HCT116 (cell line): ENCODE data around the gene CLDN3. TPM values are rescaled to one million over a fixed set of nuclear protein-coding genes. Genes with fewer than 3 reads are reported as not detected.
A peak's percentile ranks its signal among the peaks of the same experiment; 100 is the strongest.
"Not testable (repeated sequence)": the region's sequence is repeated elsewhere in the genome, so short reads cannot be mapped to it uniquely, and the experiment has no call there.

Experiments used
- ATAC-seq: fragments of 200-7000 bp; cut with Tn5 transposase; 2 replicates; pipeline ENCODE4 v1.9.1; 2020; ENCODE audit warnings: mild to moderate bottlenecking, moderate library complexity
- BruUV-seq: library from RNA; stranded (reverse); fragments of 400-500 nt; replicated peaks from 2 replicates; lab custom pipeline; 2021; lab: Mats Ljungman, UMichigan
- CTCF ChIA-PET: fragments of 300-600 bp; sonication (Branson Sonifier 250); formaldehyde crosslinking; loops from one replicate; lab custom pipeline; 2021; ENCODE audit warnings: antibody characterized with exemption; lab: Charles Lee
- POLR2A ChIA-PET: fragments of 300-600, 350-600 bp; sonication (Branson Sonifier 250); formaldehyde crosslinking; loops from one replicate; lab custom pipeline; 2021; ENCODE audit warnings: antibody characterized with exemption; lab: Charles Lee
- RAD21 ChIA-PET, 2 experiments: fragments of 300-600 bp; sonication (Branson Sonifier 250); formaldehyde crosslinking; loops; one replicate each; lab custom pipeline; 2023; ENCODE audit warnings: low total read pairs in 2 of 2; ENCODE audit not compliant: uncharacterized antibody in 2 of 2, unreplicated experiment in 2 of 2, low non-redundant PET in 1 of 2; lab: Charles Lee
- DNase-seq: peaks from one replicate; pipeline ENCODE4 v3.0.0-alpha.2; 2010; ENCODE audit warnings: low read depth, low spot score
- H2AFZ ChIP-seq: fragments of 200-600 bp; shearing (Covaris generic), sonication (generic); 2 replicates; pipeline ENCODE4 v1.6.1; 2017; ENCODE audit warnings: low read depth, mixed run types, mixed read lengths, antibody characterized with exemption, low read length; ENCODE audit not compliant: poor library complexity, severe bottlenecking
- H3K27ac ChIP-seq: 2 replicates; pipeline ENCODE4 v1.5.1; 2012; ENCODE audit warnings: low read depth, low read length
- H3K27me3 ChIP-seq: fragments of 200-600 bp; sonication (generic); 2 replicates; pipeline ENCODE4 v1.6.1; 2016; ENCODE audit warnings: mixed run types, low read length, mixed read lengths; ENCODE audit not compliant: insufficient read depth
- H3K36me3 ChIP-seq, 2 experiments: fragments of 200-500 bp in 1 of 2; fragments of 200-600 bp in 1 of 2; sonication (Bioruptor generic) in 1 of 2; sonication (generic) in 1 of 2; 2 replicates each; pipeline versions ENCODE4 v1.5.1 to v1.6.1; 2014 to 2016; ENCODE audit warnings: low read length in 2 of 2, inconsistent platforms in 1 of 2, mixed read lengths in 1 of 2, mixed run types in 1 of 2; ENCODE audit not compliant: insufficient read depth in 2 of 2, control insufficient read depth in 1 of 2
- H3K4me1 ChIP-seq, 2 experiments: fragments of 200-600 bp in 1 of 2; sonication (generic) in 1 of 2; 2 replicates each; pipeline versions ENCODE4 v1.5.1 to v1.6.1; 2012 to 2017; ENCODE audit warnings: low read length in 2 of 2, inconsistent platforms in 1 of 2, mild to moderate bottlenecking in 1 of 2, mixed read lengths in 1 of 2, mixed run types in 1 of 2, moderate library complexity in 1 of 2; ENCODE audit not compliant: insufficient read depth in 2 of 2, control insufficient read depth in 1 of 2
- H3K4me2 ChIP-seq: fragments of 200-600 bp; sonication (generic); 2 replicates; pipeline ENCODE4 v1.6.1; 2017; ENCODE audit warnings: mixed run types, low read length, mixed read lengths
- H3K4me3 ChIP-seq, 2 experiments: fragments of 200-600 bp in 1 of 2; sonication (generic) in 1 of 2; replicated peaks in 1 of 2; 2 replicates each; pipeline ENCODE4 v1.5.1; 2011 to 2016; ENCODE audit warnings: low read length in 2 of 2, control low read depth in 1 of 2, low read depth in 1 of 2, mild to moderate bottlenecking in 1 of 2, mixed read lengths in 1 of 2, mixed run types in 1 of 2
- H3K79me2 ChIP-seq: fragments of 200-600 bp; sonication (generic); 2 replicates; pipeline ENCODE4 v1.6.1; 2017; ENCODE audit warnings: mild to moderate bottlenecking, mixed run types, low read length, moderate library complexity, mixed read lengths; ENCODE audit not compliant: insufficient read depth
- H3K9ac ChIP-seq: fragments of 200-600 bp; sonication (generic); 2 replicates; pipeline ENCODE4 v1.6.1; 2016; ENCODE audit warnings: low read length, mixed read lengths
- H3K9me2 ChIP-seq: fragments of 200-600 bp; sonication (generic), shearing (Covaris generic); 2 replicates; pipeline ENCODE4 v1.6.1; 2017; ENCODE audit warnings: mixed run types, mild to moderate bottlenecking, moderate library complexity; ENCODE audit not compliant: insufficient read depth
- H3K9me3 ChIP-seq, 2 experiments: fragments of 200-500 bp in 1 of 2; fragments of 200-600 bp in 1 of 2; sonication (Bioruptor generic) in 1 of 2; sonication (generic) in 1 of 2; 2 replicates each; pipeline ENCODE4 v1.6.1; 2014 to 2017; ENCODE audit warnings: low read length in 2 of 2, mixed read lengths in 2 of 2, inconsistent platforms in 1 of 2, low read depth in 1 of 2, mild to moderate bottlenecking in 1 of 2, mixed run types in 1 of 2, moderate library complexity in 1 of 2; ENCODE audit not compliant: control insufficient read depth in 1 of 2, insufficient read depth in 1 of 2
- H4K20me1 ChIP-seq: fragments of 200-600 bp; sonication (generic), shearing (Covaris generic); 2 replicates; pipeline ENCODE4 v1.6.1; 2017; ENCODE audit warnings: mixed run types, mild to moderate bottlenecking, moderate library complexity; ENCODE audit not compliant: insufficient read depth
- CBX3 ChIP-seq: IDR thresholded peaks from 2 replicates; pipeline ENCODE4 v1.6.1; 2012; ENCODE audit warnings: low read depth
- CEBPB ChIP-seq: IDR thresholded peaks from 2 replicates; pipeline ENCODE4 v1.6.1; 2012; ENCODE audit warnings: low read depth
- CTCF ChIP-seq, 3 experiments: fragments of 200-600 bp in 1 of 3; sonication (generic) in 1 of 3; IDR thresholded peaks in 2 of 3; conservative IDR thresholded peaks in 1 of 3; 2 replicates each; pipeline ENCODE4 v1.5.1; 2012 to 2017; ENCODE audit warnings: low read depth in 2 of 3, low read length in 2 of 3, antibody characterized with exemption in 1 of 3, borderline replicate concordance in 1 of 3, control low read depth in 1 of 3, mild to moderate bottlenecking in 1 of 3, mixed read lengths in 1 of 3, mixed run types in 1 of 3, moderate library complexity in 1 of 3; ENCODE audit not compliant: insufficient read depth in 1 of 3
- EGR1 ChIP-seq: IDR thresholded peaks from 2 replicates; pipeline ENCODE4 v1.6.1; 2012; ENCODE audit warnings: low read depth
- ELF1 ChIP-seq: IDR thresholded peaks from 2 replicates; pipeline ENCODE4 v1.6.1; 2012; ENCODE audit warnings: low read depth, borderline replicate concordance
- EZH2 ChIP-seq: fragments of 200-600 bp; sonication (generic); IDR thresholded peaks from 2 replicates; pipeline ENCODE4 v1.6.1; 2017; ENCODE audit warnings: antibody characterized with exemption, mixed run types
- EZH2phosphoT487 ChIP-seq: fragments of 200-600 bp; IDR thresholded peaks from 2 replicates; pipeline ENCODE4 v1.6.1; 2018; ENCODE audit warnings: antibody characterized with exemption, borderline replicate concordance
- FOSL1 ChIP-seq: IDR thresholded peaks from 2 replicates; pipeline ENCODE4 v1.6.1; 2012; ENCODE audit warnings: low read depth
- JUND ChIP-seq: IDR thresholded peaks from 2 replicates; pipeline ENCODE4 v1.6.1; 2012
- MAX ChIP-seq: IDR thresholded peaks from 2 replicates; pipeline ENCODE4 v1.6.1; 2012
- POLR2A ChIP-seq: IDR thresholded peaks from 2 replicates; pipeline ENCODE4 v1.7.0; 2011; ENCODE audit warnings: borderline replicate concordance; ENCODE audit not compliant: insufficient read depth, insufficient read length; ENCODE audit errors: extremely low read depth
- POLR2AphosphoS5 ChIP-seq: IDR thresholded peaks from 2 replicates; pipeline ENCODE4 v1.6.1; 2011; ENCODE audit warnings: mild to moderate bottlenecking, low read depth, low read length, moderate library complexity
- SP1 ChIP-seq: IDR thresholded peaks from 2 replicates; pipeline ENCODE4 v1.6.1; 2012; ENCODE audit warnings: low read depth
- SRF ChIP-seq: IDR thresholded peaks from 2 replicates; pipeline ENCODE4 v1.6.1; 2012; ENCODE audit warnings: low read depth
- TCF7L2 ChIP-seq: IDR thresholded peaks from 2 replicates; pipeline ENCODE4 v1.7.0; 2011; ENCODE audit warnings: borderline replicate concordance, inconsistent platforms; ENCODE audit not compliant: insufficient read depth, insufficient read length; ENCODE audit errors: extremely low read depth
- YY1 ChIP-seq: IDR thresholded peaks from 2 replicates; pipeline ENCODE4 v1.6.1; 2011; ENCODE audit warnings: low read length, low read depth, moderate library complexity, mild to moderate bottlenecking; ENCODE audit not compliant: insufficient replicate concordance; ENCODE audit errors: extremely low read depth
- ZFX ChIP-seq: fragments of 450-650 bp; IDR thresholded peaks from 2 replicates; pipeline ENCODE4 v1.6.1; 2017
- ZNF274 ChIP-seq: fragments of 200-500 bp; sonication (Bioruptor generic); IDR thresholded peaks from 2 replicates; pipeline ENCODE4 v1.6.1; 2014; ENCODE audit warnings: mild to moderate bottlenecking, low read depth, low read length, inconsistent platforms
- intact Hi-C: fragments of 100-400 bp; cut with micrococcal nuclease; formaldehyde crosslinking; loops from 2 replicates; pipeline ENCODE4 v1.10.0; 2022
- total RNA-seq: library from RNA; stranded (reverse); gene quantifications from one replicate; pipeline ENCODE4 v1.2.1, GENCODE V29; 2021; ENCODE audit not compliant: unreplicated experiment

Gene CLDN3
- total RNA-seq, 1 experiment from 2014 or later = 19.2 TPM

GRCh38 chr7:73722785-73723184 lies 47.3 kb downstream of the CLDN3 start:
- intact Hi-C loops = loop anchor here (10.0 kb wide), 1 partner anchor 58 kb away; the partner anchor contains the start of gene VPS37D
- Histone ChIP-seq H3K27me3 (no peaks in the 10 kb centered on the region), H3K9ac (no peak overlapping the region), H2AFZ (no peak overlapping the region), H3K4me3 (no peak overlapping the region), H4K20me1 (no peaks in the 10 kb centered on the region; the same call in 1 of the 2 replicates), H3K9me3 (no peaks in the 10 kb centered on the region), H3K4me1 (peaks cover 33 to 43% of the 10 kb centered on the region in 2 experiments), H3K4me2 (no peak overlapping the region), H3K9me2 (no peaks in the 10 kb centered on the region), H3K27ac (no peak overlapping the region), H3K36me3 (no peaks in the 10 kb centered on the region), H3K79me2 (peaks cover 16% of the 10 kb centered on the region)
- BruUV-seq = no TSS peak
- DNase-seq = no peak
- RAD21 ChIA-PET = no interaction called here
- POLR2A ChIA-PET = no interaction called here
- ATAC-seq = no peak
- TF ChIP-seq YY1 (no peak), TCF7L2 (no peak), ELF1 (no peak), POLR2A (no peak), JUND (no peak), ZNF274 (no peak), FOSL1 (no peak), POLR2AphosphoS5 (no peak), CBX3 (no peak), CTCF (IDR thresholded peaks at IDR 0.05 in 2 of 3, conservative IDR thresholded peaks at IDR 0.05 in 1 of 3; ENCODE audit: borderline replicate concordance in 1 of 3, insufficient read depth in 1 of 3, low read depth in 2 of 3, low read length in 2 of 3) (no peak), SRF (no peak), EGR1 (no peak), EZH2 (no peak), SP1 (no peak), EZH2phosphoT487 (no peak), ZFX (no peak), CEBPB (no peak), MAX (no peak)
- CTCF ChIA-PET = interaction anchor here (3.9 kb wide), 1 partner anchor 116 kb away, joined by 28 read pairs; no protein-coding TSS in a partner anchor

GRCh38 chr7:73722182-73722581 lies 47.9 kb downstream of the CLDN3 start:
- H4K20me1 ChIP-seq, BruUV-seq, DNase-seq, H3K4me3 ChIP-seq, RAD21 ChIA-PET, H3K9ac ChIP-seq, POLR2A ChIA-PET, H3K9me3 ChIP-seq, H2AFZ ChIP-seq, ATAC-seq, H3K36me3 ChIP-seq, H3K27ac ChIP-seq, H3K27me3 ChIP-seq, H3K9me2 ChIP-seq: not testable (repeated sequence)
- Histone ChIP-seq H3K4me1 (peaks cover 39 to 49% of the 10 kb centered on the region in 2 experiments), H3K4me2 (peak overlapping the region; percentile 27; the same call in 1 of the 2 replicates), H3K79me2 (peaks cover 22% of the 10 kb centered on the region)
- CTCF ChIA-PET = interaction anchor here (0.7 to 3.9 kb wide), 2 partner anchors 16 to 115 kb away, joined by 3 to 28 read pairs; no protein-coding TSS in a partner anchor
- intact Hi-C loops = loop anchor here (10.0 kb wide), 1 partner anchor 57 kb away; the partner anchor contains the start of gene VPS37D
